ENCODE data around the gene NDUFAF8.

GRCh38 chr17:81190591-81190990, 48.5 kb upstream of the NDUFAF8 start:
- TF ChIP-seq POLR2A (IDR thresholded peaks at IDR 0.05) (no peak), POLR2AphosphoS5 (IDR thresholded peaks at IDR 0.05) (no peak), CTCF (IDR thresholded peaks at IDR 0.05) (no peak)

Data from prostate gland (tissue), 2 donors.